ENCODE results near the gene CTSG.
"Not testable (repeated sequence)": the region's sequence is repeated elsewhere in the genome, so short reads cannot be mapped to it uniquely, and the experiment has no call there.

The CTSG gene, protein sequence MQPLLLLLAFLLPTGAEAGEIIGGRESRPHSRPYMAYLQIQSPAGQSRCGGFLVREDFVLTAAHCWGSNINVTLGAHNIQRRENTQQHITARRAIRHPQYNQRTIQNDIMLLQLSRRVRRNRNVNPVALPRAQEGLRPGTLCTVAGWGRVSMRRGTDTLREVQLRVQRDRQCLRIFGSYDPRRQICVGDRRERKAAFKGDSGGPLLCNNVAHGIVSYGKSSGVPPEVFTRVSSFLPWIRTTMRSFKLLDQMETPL

DNA sequence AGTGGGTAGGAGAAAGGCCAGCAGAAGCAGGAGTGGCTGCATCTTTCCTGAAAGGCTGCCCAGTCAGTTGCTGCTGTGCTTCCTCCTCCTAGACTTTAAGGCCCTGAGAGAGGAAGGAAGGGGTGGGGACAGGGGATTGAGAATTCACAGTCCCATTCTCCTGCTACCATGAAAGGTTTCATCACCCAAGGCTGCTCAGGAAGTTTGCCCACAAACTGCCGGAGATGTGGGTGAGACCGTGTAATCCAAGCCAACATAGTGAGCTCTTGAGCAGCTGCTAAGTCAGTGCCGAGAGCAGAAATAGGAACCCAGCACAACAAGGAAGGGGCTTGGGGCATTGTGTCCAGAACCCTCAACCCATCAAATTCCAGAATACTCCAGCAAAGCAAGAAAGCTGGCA is at the start of gene CTSG:
TSS of gene CTSG (minus strand) at position 69 of the 400 bp plus-strand sequence. CDS start at position 42, 27 bp downstream.
- no peak for DNase-seq

DNA sequence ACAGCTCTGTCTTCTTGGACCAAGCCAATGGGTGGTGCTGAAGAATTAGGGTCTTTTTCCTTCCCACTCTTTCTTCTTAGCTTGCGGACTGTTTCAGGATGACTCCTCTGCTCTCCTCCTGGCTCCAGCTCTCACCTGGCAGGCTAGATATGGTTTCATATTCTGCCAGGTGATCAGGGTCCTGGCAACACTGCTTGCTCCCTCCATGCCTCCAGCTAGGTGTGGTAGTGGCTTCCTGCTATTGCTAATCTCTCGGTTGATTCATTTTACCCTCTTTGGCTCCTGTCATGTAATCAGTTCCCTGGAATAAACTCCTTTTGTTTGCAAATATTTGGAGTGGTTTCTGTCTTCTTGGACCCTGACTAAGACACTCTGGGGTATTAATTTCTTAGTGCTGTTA is 37.7 kb upstream of the CTSG start:
- DNase-seq: no peak

DNA sequence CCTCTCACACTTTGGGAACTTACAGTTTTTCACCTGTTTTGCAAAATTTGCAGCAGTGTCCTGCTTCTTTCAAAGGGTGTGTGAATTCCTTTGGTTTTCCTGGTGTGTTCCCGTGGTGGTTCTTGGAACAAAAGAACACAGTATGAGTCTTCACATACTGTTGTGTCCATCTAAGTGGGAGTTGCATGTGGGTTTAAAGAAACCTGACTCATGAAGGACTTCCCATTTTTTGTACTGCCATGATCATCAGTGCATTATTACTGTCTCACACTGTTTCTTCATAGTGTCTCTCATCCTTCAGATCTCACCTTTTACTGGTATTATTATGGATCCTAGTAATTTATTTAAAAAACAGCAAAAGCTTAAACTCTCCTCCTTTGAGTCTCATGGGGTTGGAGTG is 37.2 kb upstream of the CTSG start:
- DNase-seq: no peak

DNA sequence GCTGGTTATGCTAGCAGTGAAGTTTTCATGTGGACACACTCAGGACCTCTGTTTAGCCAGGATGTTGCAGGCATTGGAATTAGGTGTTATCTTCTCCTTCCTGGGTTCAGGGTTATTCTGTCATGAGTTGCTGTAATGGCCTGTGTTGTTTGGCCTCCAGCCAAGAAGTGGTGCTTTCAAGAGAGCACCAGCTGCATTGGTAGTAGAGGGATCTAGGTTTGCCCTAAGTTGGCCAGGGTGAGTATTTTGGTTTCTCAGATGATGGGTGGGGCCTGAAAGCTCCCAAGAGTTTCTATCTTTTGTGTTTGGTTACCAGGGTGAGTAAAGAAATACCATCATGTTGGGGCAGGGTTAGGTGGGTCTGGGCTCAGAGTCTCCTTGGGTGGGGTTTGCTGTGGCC is 36.1 kb upstream of the CTSG start:
- no peak for DNase-seq

DNA sequence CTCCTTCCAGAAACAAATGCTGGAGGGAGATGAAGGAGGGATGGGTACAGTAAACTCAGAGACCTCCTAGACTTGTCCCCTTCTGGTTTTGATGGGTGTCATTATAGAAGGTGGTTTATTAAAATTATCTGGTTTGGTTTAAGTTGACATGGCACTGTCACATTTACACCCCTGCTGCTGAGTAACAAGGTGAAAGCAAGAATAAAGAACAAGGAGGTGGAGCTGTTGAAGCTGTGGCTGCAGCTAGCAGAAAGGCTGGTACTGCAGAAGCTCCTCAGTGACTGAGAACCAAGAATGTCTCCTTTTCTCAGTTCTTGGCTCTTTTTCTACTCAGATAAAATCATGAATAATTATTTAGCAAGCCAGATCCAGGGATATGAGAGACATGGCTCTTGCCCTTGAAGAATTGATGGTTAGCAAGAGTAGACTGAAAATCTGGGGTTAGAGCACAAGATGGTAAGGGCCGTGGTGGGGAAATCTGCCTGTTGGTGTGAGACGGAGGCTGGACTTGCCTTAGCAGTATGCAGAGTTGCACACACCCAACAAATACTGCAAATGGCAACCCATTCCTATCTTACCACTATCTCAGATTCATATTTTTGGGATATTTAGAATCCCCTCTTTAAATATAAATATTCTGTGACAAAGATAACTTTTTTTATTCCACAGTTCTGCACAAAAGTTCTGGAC is 33.8 kb upstream of the CTSG start, which contains the start of gene GZMH:
TSS of gene GZMH (minus strand) at position 31 of the 690 bp plus-strand sequence. CDS start 72 bp downstream, outside the sequence.
- no peak for DNase-seq

DNA sequence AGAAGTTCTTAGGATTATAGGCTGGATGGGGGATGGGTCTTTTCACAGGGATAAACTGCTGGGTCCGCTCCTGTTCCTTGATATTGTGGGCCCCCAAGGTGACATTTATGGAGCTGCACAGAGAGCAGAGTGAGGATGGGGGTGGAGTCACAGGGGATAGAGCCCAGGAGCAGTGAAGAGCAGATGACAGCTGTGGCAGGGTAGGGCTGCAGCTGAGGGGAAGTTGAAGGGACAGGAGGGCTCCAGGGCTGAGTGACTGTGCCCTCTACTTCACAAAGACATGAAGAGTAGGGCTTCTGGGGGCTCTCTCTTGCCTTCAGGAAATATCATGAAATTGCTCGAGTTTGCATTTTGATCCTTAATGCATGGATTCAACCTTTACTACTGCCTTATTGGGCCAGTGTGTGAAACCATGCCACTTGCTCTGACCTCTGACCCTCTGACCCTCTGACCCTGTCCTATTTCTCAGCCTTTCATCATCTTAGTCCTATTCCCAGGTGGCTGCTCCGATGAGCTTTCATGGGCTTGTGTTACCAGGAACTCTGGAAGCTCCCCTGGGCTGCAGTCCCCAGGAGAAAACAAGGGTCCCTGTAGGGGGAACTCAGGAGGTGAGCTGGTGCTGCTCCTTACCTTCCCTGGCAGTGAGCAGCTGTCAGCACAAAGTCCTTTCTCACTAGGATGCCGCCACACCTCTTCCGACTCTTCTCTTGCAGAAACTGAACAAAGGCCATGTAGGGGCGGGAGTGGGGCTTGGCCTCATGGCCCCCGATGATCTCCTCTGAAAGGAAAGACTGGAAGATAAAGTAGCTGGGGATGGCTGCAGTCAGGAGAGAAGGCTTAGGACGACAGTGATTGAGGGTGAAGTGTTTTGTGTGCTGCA is 31.8 kb upstream of the CTSG start:
- no peak for DNase-seq

DNA sequence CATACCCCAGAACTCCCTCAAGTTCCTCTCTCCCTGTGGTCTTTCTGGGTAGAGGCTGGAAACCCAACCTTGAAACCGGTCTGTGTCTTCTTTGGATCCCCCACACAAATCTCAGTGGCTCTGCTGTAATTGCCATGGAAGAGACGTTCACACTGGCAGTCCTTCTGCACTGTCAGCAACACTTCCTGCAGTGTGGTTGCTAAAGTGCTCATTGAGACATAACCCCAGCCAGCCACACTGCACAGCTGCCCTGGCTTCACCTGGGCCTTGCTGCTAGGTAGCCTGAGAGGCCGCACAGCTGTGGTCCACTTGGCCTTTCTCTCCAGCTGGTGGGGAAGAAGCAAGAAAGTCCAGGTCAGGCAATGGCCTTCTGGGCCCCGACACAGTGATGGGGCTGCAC is 31.0 kb upstream of the CTSG start:
- no peak for DNase-seq

DNA sequence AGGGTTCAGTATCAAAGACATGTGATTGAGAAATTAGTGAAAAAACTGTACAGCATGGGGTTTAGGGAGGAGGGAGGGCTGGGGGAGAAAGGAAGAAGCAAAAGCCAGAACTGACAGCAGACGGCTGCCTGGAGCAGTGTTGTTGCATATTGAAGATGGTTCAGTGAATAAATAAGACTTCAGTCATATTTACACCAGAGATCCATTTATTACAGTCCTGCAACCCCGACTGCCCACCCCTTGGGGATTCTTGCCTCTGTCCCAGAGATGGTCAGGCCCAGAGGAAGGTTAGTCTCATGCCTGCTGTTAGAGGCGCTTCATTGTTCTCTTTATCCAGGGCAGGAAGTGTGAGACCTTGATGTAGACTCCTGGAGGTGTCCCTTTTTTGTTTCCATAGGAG is 30.2 kb upstream of the CTSG start:
- no peak for DNase-seq

DNA sequence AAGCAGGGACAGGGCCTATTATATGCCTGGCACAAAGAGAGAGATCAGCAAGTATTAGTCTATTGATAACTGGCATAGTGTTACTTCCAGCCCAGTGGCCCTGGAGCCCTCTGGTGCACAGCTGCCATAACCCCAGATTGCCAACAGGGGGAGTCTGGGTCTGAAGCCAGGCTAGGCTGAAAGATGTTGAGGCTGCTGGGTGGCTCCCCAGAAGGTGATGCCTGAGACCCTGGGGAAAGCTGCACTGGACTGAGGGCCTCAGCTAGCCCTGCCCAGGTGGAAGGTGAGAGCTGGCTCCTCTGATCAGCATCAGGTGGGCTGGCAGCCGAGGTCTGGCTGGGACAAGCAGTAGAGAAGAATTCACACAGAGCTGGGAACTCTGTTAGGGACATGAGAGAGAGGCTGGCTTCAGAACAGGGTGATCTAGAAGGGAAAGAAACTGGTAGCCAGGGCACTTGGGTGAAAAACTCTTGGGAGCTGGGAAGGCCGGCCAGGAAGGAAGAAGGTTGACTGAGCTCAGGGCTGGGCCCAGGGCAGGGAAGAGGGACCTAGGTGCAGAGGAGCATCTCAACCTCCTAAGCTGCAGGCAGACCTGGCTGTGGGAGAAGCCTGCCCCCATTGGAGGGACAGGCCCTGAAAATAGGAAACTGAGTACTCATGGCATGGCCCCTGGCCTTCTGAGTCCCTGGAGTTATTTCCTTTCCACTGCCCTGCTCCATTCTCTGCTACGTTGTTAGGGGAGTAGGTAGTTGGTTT is 29.6 kb upstream of the CTSG start:
- peak; percentile 86 for DNase-seq

DNA sequence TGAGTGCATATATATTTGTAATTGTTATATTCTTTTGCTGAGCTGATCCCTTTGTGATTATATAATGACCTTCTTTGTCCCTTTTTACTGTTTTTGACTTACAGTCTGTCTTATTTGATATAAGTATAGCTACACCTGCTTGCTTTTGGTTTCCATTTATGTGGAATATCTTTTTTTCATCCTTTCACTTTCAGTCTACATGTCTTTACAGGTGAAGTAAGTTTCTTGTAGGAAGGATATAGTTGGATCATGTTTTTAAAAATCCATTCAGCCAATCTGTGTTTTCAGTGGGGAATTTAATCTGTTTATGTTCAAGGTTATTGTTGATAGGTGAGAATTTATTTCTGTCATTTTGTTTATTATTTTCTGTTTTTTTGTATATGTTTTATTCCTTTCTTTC is 21.4 kb upstream of the CTSG start:
- DNase-seq: no peak

DNA sequence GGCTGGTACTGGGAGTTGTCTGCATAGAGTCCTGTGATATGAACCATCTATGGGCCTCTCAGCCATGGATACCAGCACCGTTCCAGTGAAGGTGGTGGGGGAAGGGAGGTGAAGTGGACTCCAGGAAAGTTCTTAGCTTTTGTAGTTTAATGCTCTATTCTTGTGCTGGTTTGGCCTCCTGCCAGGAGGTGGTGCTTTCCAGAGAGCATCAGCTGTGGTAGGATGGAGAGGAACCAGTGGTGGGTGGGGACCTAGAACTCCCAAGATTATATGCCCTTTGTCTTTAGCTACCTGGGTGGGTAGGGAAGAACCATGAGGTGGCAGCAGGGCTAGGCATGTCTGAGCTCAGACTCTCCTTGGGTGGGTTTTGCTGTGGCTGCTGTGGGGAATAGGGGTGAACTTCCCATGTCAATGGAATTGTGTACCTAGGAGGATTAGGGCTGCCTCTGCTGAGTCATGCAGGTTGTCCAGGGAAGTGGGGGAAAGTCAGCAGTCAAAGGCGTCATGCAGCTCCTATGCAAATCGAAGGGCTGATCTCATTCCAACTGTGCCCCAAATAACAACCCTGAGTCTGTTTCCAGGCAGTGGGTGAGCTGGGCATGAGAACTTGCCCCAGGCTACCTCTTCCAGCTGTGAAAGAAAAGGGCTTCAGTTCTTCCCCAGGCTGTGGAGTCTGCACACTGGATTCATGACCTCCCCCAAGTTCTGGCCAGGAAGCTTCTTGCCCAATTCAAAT is 19.2 kb upstream of the CTSG start:
- DNase-seq: no peak

DNA sequence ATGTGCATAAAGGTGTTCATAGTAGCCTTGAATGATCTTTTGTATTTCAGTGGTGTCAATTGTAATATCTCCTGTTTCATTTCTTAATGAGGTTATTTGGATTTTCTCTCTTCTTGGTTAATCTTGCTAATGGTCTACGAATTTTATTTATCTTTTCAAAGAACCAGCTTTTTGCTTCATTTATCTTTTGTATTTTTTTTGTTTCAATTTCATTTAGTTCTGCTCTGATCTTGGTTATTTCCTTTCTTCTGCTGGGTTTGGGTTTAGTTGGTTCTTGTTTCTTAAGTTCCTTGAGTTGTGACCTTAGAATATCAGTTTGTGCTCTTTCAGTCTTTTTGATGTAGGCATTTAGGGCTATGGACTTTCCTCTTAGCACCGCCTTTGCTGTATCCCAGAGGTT is 15.0 kb upstream of the CTSG start:
- not testable (repeated sequence) for DNase-seq

DNA sequence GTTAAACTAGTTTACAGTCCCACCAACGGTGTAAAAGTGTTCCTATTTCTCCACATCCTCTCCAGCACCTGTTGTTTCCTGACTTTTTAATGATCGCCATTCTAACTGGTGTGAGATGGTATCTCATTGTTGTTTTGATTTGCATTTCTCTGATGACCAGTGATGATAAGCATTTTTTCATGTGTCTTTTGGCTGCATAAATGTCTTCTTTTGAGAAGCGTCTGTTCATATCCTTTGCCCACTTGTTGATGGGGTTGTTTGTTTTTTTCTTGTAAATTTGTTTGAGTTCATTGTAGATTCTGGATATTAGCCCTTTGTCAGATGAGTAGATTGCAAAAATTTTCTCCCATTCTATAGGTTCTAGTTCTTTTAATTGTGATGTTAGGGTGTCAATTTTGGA is 8.4 kb upstream of the CTSG start:
- not testable (repeated sequence) for DNase-seq

DNA sequence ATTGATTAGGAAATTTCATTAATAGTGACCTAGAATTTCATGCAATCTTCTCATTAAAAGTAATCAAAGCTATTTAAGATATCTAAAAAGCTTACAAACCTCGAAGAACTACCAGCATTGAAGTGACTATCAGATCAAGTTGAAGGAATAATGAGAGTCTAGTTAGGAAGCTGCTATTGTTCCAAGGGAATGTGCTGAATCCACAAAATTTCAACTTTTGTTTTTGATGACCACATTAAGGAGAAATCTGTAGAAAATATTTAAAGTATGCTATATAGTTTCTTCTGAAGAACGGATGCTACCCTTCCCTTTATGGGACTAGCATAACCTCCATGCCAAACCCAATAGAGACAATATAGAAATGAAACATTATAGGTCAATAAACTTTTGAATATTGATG is 2.5 kb upstream of the CTSG start:
- no peak for DNase-seq

DNA sequence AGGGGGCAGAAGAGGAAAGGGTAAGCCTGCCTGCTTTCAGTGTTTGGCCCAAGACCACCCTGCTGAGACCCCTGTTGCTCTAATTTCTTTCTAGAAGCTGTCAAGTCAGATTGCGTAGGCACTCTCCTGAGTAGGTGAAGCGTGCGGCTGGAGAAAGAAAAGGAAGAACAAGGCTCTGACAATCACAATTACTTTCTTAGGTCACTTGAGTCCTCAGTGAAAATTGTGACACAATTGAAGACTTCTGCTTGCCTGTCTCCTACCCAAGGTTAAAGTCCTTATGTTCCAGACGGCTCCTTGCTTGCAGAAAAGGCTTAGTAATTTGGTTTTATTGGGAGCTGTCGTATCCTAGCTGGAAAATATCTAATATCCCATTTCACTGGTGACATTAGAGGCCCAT is 721 bp upstream of the CTSG start:
- no peak for DNase-seq

DNA sequence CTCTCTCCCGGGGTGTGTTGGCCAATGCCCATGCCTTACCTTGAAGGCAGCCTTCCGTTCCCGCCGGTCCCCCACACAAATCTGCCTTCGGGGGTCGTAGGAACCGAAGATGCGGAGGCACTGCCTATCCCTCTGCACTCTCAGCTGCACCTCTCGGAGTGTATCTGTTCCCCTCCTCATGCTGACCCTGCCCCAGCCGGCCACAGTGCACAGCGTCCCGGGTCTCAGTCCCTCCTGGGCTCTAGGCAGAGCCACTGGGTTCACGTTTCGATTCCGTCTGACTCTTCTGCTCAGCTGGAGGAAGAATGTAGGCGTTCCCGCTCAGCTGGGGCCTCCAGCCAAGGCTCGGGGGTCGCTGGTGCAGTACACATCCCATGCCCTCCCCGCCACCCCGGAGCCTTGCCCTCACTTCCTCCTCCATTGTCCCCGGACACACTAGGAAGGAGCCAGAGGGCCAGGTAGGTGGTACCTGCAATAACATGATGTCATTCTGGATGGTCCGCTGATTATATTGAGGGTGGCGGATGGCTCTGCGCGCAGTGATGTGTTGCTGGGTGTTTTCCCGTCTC is 1.8 kb downstream of the CTSG start:
- no peak for DNase-seq

DNA sequence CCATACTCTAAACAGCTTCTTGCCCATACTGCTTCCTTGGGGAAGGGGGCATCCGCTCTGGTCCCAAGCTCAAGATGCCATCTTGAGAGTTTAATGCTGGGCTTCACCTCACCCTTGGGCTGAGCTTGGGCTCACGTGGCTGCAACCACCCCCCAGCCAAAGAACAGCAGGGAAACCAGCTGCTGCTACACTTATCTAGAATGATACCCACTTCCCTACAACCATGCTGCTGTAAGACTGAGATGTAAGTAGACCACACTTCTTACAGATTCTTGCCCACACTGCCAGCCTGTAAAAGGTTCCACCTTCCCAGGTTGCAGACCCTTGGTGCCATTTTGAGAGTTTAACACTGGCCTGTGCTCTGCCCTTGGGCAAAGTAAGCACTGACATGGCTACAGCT is 9.7 kb downstream of the CTSG start:
- DNase-seq: no peak

DNA sequence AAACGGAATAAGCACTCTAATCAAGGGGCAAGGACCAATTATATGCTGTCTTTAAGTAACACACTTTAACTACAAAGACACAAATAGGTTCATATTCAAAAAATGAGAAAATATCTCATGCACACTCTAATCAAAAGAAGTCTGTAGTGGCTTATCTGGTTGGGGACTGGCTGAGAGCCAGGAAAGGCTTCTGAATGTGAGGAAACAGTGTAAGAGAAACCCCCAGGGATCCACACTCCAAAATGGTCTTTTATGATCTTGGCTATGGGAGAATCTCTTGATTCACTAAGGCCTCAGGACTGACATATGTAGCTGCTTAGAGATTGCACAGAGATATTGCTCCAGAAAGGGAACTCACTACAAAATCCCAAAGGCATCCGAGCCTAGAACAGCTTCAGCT is 10.3 kb downstream of the CTSG start:
- no peak for DNase-seq

DNA sequence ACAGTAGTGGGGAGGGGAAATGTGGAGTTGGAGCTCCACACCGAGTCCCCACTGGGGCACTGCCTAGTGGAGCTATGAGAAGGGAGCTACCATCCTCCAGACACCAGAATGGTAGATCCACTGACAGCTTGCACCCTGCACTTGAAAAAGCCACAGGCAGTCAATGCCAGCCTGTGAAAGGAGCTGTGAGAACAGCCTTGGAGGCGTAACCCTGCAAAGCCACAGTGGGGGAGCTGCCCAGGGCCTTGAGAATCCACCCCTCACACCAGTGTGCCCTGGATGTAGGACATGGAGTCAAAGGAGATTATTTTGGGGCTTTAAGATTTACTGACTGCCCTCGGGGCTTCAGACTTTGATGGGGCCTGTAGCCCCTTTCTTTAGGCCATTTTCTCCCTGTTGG is 12.5 kb downstream of the CTSG start:
- DNase-seq: no peak

DNA sequence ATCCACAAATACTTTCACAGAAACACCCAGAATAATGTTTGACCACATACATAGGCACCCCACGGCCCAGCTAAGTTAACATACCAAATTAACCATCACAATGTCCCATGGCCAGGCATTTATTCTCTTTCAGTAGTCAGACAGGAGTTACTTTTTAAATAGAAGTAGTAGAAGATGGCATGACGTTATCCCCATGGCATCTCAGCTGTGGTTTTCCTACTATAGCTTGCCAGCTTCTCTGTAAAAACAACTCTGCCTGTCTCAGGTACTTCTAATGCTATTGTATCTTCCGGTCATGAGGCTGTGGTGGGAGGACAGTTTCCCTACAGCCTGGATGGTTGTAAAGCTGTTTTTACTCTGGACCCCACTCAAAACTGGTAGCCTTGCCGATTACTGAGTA is 19.3 kb downstream of the CTSG start:
- no peak for DNase-seq

DNA sequence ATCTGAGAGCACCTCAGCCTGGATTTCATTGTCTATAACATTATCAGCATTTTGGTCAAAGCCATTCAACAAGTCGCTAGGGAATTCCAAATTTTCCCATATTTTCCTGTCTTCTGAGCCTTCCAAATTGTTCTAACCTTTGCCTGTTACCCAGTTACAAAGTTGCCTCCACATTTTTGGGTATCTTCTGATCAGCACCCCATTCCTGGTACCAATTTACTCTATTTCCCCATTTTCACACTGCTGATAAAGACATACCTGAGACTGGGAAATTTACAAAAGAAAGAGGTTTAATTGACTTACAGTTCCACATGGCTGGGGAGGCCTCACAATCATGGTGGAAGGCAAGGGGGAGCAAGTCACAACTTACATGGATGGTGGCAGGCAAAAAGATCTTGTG is 27.0 kb downstream of the CTSG start:
- DNase-seq: not testable (repeated sequence)

Data from stimulated activated CD8-positive, alpha-beta memory T cell treated with anti-CD3 and anti-CD28 coated beads, Interleukin-4, amount 100 ng/mL, for 48 hours (primary cell).